Peyer's patch (tissue), 4 donors: ENCODE measurements around the gene MDM4. TPM values are rescaled to one million over a fixed set of nuclear protein-coding genes. Genes with fewer than 3 reads are reported as not detected.

Experiments used
- DNase-seq, 3 donors: peaks; one replicate each; pipeline ENCODE4 v3.0.0-alpha.2; 2017 to 2019
- H3K27ac ChIP-seq, 4 donors: fragments of 200-600 bp; sonication (generic); one replicate each; pipeline ENCODE4 v1.5.1; 2016 to 2019
- H3K27me3 ChIP-seq, 2 donors: fragments of 200-600 bp; sonication (generic); one replicate each; pipeline ENCODE4 v1.5.1; 2019
- H3K36me3 ChIP-seq, 3 donors: fragments of 200-600 bp; sonication (generic); one replicate each; pipeline ENCODE4 v1.5.1; 2016 to 2019
- H3K4me1 ChIP-seq, 4 donors: fragments of 200-600 bp; sonication (generic); one replicate each; pipeline ENCODE4 v1.5.1; 2016 to 2019
- H3K4me3 ChIP-seq, 4 donors: fragments of 200-600 bp; sonication (generic); 1 replicate in 3 of 4; 2 replicates in 1 of 4; pipeline ENCODE4 v1.5.1; 2016 to 2019; ENCODE audit warnings: mild to moderate bottlenecking in 1 of 4
- H3K9me3 ChIP-seq, 4 donors: fragments of 200-600 bp; sonication (generic); one replicate each; pipeline ENCODE4 v1.5.1; 2016 to 2019; ENCODE audit warnings: mild to moderate bottlenecking in 1 of 4
- POLR2A ChIP-seq, 2 donors: fragments of 450-650 bp; IDR thresholded peaks; one replicate each; pipeline ENCODE4 v1.5.1; 2017; ENCODE audit warnings: antibody characterized with exemption in 2 of 2, mild to moderate bottlenecking in 2 of 2, moderate library complexity in 2 of 2
- small RNA-seq, 2 donors: library from RNA; depleted of rRNA; stranded (forward); fragments of <200 nt; gene quantifications; one replicate each; pipeline ENCODE3, GENCODE V24; 2016
- total RNA-seq, 4 donors: library from RNA; depleted of rRNA; stranded (reverse); fragments of >200 nt; gene quantifications; one replicate each; pipeline ENCODE4 v1.1.0, GENCODE V29; 2016
- TF ChIP-seq, protein P1 (sequence below), 6 experiments: fragments of 450-650 bp in 4 of 6; fragments of 200-600 bp in 2 of 6; sonication (generic) in 1 of 6; IDR thresholded peaks; one replicate each; pipeline ENCODE4 v1.5.1; 2017 to 2019; ENCODE audit warnings: antibody characterized with exemption in 6 of 6, mild to moderate bottlenecking in 3 of 6, moderate library complexity in 1 of 6

MDM4 gene
- total RNA-seq, 4 donors from 2014 or later = 83.0 to 227 (median 125) TPM

DNA sequence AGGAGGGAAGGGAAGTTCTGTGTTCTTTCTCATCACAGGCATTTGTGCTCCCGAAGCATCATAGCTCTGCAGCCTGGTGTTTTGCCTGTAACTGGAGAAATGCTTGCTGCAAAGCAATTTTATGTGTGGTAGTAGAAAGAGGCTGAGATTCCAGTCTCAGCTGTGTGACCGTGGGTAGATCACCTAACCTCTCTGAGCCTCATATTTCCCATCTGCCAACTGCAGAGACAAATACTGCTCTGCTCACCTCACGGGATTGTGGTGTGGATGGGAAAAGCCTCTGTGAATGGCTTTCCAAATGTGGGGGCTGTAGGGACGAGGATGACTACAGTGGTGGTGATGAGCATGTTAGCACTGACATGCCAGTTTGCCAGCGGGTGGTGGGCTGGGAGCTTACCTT is 84.0 kb downstream of the MDM4 start:
- no peak overlapping the region for H3K4me3 ChIP-seq
- no peak overlapping the region for H3K27ac ChIP-seq
- no peak for TF ChIP-seq POLR2A (IDR thresholded peaks at IDR 0.05)
- TF ChIP-seq, protein P1, sequence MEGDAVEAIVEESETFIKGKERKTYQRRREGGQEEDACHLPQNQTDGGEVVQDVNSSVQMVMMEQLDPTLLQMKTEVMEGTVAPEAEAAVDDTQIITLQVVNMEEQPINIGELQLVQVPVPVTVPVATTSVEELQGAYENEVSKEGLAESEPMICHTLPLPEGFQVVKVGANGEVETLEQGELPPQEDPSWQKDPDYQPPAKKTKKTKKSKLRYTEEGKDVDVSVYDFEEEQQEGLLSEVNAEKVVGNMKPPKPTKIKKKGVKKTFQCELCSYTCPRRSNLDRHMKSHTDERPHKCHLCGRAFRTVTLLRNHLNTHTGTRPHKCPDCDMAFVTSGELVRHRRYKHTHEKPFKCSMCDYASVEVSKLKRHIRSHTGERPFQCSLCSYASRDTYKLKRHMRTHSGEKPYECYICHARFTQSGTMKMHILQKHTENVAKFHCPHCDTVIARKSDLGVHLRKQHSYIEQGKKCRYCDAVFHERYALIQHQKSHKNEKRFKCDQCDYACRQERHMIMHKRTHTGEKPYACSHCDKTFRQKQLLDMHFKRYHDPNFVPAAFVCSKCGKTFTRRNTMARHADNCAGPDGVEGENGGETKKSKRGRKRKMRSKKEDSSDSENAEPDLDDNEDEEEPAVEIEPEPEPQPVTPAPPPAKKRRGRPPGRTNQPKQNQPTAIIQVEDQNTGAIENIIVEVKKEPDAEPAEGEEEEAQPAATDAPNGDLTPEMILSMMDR (IDR thresholded peaks at IDR 0.05) = no peak
- H3K4me1 ChIP-seq = no peaks in the 10 kb centered on the region
- no peaks in the 10 kb centered on the region for H3K27me3 ChIP-seq
- H3K36me3 ChIP-seq = no peaks in the 10 kb centered on the region
- DNase-seq = peak in 1 of 3 donors; percentile 6
- H3K9me3 ChIP-seq = no peaks in the 10 kb centered on the region

DNA sequence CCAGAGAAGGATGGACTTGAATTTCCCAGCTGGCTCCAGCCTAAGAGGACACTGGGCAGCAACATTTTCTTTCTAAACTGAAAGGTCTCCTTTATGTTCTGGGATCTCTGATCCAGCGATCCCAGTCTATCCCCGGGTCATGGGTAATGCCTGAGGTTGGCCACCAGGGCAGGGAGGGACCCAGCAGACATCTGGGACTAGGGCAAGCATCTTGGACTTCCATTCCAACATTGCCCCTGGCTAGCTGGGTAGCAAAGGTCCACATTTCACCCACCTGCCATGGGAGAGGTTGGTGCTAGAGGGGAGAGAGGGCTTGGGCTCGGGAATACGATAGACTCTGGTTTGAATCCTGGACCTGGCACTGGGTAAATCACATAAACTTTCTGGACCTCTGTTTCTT is 84.8 kb downstream of the MDM4 start:
- no peaks in the 10 kb centered on the region for H3K9me3 ChIP-seq

DNA sequence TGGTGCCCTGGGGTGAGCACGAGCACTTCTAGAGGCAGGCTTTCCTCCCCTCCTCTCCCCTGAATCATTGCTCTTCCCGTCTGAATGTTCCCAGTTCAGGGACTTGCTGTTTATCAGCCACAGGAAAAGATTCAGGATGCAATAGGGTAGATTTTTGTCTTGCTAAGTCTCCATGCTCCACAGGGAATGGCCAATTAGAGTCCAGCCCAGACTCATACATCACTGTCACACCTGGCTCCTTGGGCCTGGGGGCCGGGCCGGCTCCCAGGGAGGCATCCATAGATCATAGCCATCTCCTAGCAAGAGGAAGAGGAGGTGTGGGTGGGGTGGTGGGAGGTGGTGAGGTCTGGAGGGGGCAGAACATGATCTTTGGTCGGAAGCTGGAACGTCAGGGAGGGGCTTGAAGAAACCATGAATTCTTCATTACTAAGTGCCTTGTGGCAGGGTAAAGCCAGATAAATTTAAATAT is 85.9 kb downstream of the MDM4 start:
- no peak for DNase-seq
- no peak overlapping the region for H3K4me3 ChIP-seq
- no peaks in the 10 kb centered on the region for H3K27me3 ChIP-seq
- H3K4me1 ChIP-seq = no peaks in the 10 kb centered on the region
- no peak overlapping the region for H3K27ac ChIP-seq
- no peaks in the 10 kb centered on the region for H3K36me3 ChIP-seq
- H3K9me3 ChIP-seq = no peaks in the 10 kb centered on the region
- TF ChIP-seq POLR2A (IDR thresholded peaks at IDR 0.05) = no peak
- TF ChIP-seq, protein P1 (IDR thresholded peaks at IDR 0.05) = no peak

More for the DNA sequence above, 84.8 kb downstream of the MDM4 start:
- H3K27me3 ChIP-seq = no peaks in the 10 kb centered on the region
- peak in 1 of 3 donors; percentile 15 for DNase-seq
- no peaks in the 10 kb centered on the region for H3K36me3 ChIP-seq
- TF ChIP-seq, protein P1 (IDR thresholded peaks at IDR 0.05) = no peak
- TF ChIP-seq POLR2A (IDR thresholded peaks at IDR 0.05) = no peak
- no peaks in the 10 kb centered on the region for H3K4me1 ChIP-seq
- no peak overlapping the region for H3K27ac ChIP-seq
- H3K4me3 ChIP-seq = no peak overlapping the region

DNA sequence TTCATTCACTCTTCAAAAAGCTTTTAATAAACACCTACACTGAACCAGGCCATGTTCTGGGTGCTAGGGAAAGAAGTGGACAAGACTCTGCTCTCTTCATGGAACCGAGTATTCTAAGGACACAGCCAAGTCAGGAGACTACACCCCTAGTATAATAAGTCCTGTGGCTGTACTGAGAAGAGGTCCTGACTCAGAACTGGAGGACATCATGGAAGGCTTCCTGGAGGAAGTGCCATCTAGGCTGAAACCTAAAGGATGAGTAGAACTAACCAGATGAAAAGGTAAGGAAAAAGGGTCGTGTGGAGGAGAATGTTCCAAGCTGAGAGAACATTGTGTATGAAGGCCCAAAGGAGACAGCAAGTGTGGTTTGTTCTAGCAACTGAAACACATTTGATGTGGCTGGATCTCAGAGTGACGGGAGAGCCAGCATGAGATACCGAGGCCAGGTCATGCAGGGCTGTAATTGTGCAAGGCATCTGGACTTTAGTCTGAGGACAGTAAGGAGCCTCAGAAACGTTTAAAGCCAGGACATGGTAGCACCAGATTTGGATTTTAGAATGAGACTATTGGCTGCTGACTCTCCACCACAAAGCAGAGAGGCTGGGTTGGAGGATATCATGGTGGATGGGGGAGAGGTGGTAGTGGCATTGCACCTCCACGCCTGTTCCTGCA is 86.8 kb downstream of the MDM4 start:
- Histone ChIP-seq H3K4me3 (no peak overlapping the region), H3K27me3 (no peaks in the 10 kb centered on the region), H3K4me1 (no peaks in the 10 kb centered on the region), H3K36me3 (no peaks in the 10 kb centered on the region), H3K27ac (no peak overlapping the region), H3K9me3 (no peaks in the 10 kb centered on the region)
- TF ChIP-seq, protein P1 (IDR thresholded peaks at IDR 0.05) = no peak
- no peak for TF ChIP-seq POLR2A (IDR thresholded peaks at IDR 0.05)
- DNase-seq = no peak

DNA sequence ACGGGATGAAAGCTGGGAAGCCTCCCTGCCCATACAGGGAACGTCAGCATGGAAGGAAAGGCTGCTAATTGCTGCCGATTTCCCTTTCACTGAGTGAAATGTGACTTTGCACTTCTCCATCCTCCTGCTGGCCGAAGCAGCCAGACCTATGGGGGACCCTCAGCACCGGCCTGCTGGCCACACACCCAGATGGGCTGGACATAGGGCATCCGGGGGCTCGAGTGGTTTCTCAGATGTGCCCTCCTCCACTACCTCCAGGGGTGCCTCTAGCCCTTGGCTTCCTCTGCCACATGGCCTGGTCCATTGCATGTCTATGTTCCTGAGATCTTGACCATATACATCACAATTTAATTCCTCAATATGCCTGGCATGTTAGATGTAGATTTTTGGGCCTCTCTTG is 89.6 kb downstream of the MDM4 start:
- no peaks in the 10 kb centered on the region for H3K9me3 ChIP-seq
- H3K4me1 ChIP-seq = no peaks in the 10 kb centered on the region
- H3K36me3 ChIP-seq = no peaks in the 10 kb centered on the region
- DNase-seq = no peak
- no peak overlapping the region for H3K4me3 ChIP-seq
- no peak overlapping the region for H3K27ac ChIP-seq
- H3K27me3 ChIP-seq = no peaks in the 10 kb centered on the region
- TF ChIP-seq, protein P1 (IDR thresholded peaks at IDR 0.05) = no peak
- no peak for TF ChIP-seq POLR2A (IDR thresholded peaks at IDR 0.05)

Small RNA genes lying within 50 kb of the gene (small RNA-seq; reads per million reads assigned to genes)
- 36.6 to 61.6 reads per million in 2 donors for gene RNA5SP74

Other genes starting within 250 kb of the MDM4 start
- gene PLEKHA6, start 156.5 kb upstream of the MDM4 start, total RNA-seq = 10 to 100 TPM; 57.3 to 91.6 (median 70.2) TPM
- 10 to 100 TPM; 33.8 to 90.5 (median 72.3) TPM for gene PPP1R15B, start 104.6 kb upstream of the MDM4 start, total RNA-seq
- gene PIK3C2B, start 21.6 kb upstream of the MDM4 start, total RNA-seq = 100 to 1,000 TPM in 3 of 4 donors, 10 to 100 TPM in 1; 68.5 to 162 (median 134) TPM
- gene LRRN2, start 169.3 kb downstream of the MDM4 start, total RNA-seq = 1 to 10 TPM in 1 of 4 donors, under 1 TPM in 2, not detected in 1; 0.66 to 1.6 (median 0.70) TPM